Measurements from ENCODE around the gene NSUN7. TPM values are rescaled to one million over a fixed set of nuclear protein-coding genes. Genes with fewer than 3 reads are reported as not detected.

Gene NSUN7
- total RNA-seq, 3 donors from 2014 or later: 0.80 to 19.3 (median 9.5) TPM

DNA sequence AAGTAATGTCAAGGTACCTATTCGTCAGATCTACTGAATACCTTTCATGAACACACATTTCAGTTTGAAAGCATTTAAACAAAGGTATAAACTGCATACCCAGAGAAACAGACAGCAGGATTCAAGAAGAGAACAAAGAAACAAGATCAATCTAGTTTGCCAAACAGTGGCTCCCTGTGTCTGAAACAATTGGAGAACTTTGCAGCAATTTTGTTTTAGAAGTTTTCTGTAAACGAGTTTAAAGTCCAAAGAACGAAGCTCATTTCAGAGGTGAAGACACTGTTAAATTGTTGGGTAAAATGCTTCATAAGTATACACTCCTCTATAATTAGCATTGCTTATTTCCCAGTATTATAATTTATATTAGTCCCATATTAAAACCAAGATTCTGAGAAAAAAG lies 21.4 kb upstream of the NSUN7 start:
- intact Hi-C loops (cut with DNase I; ENCODE audit: low total_unique reads): no loop called here

GRCh38 chr4:40729555-40729954 lies 20.2 kb upstream of the NSUN7 start:
- H3K27ac ChIP-seq: no peak overlapping the region
- H3K4me3 ChIP-seq: no peak overlapping the region

More for the DNA sequence above, 21.4 kb upstream of the NSUN7 start:
- Histone ChIP-seq H3K4me1 (no peaks in the 10 kb centered on the region), H3K27ac (no peak overlapping the region), H3K9me3 (no peaks in the 10 kb centered on the region), H3K36me3 (no peaks in the 10 kb centered on the region), H3K4me3 (no peak overlapping the region), H3K27me3 (no peaks in the 10 kb centered on the region)
- DNase-seq (ENCODE audit: low spot score in 2 of 2): no peak
- TF ChIP-seq POLR2A (IDR thresholded peaks at IDR 0.05): no peak
- no peak for TF ChIP-seq CTCF (IDR thresholded peaks at IDR 0.05)
- TF ChIP-seq POLR2AphosphoS5 (IDR thresholded peaks at IDR 0.05): no peak

GRCh38 chr4:40730091-40730679 lies 19.6 kb upstream of the NSUN7 start:
- Histone ChIP-seq H3K27ac (no peak overlapping the region), H3K4me1 (no peaks in the 10 kb centered on the region), H3K9me3 (no peaks in the 10 kb centered on the region), H3K4me3 (no peak overlapping the region), H3K36me3 (no peaks in the 10 kb centered on the region), H3K27me3 (no peaks in the 10 kb centered on the region)
- intact Hi-C loops (cut with DNase I; ENCODE audit: low total_unique reads): no loop called here
- DNase-seq (ENCODE audit: low spot score in 2 of 2): no peak
- TF ChIP-seq POLR2AphosphoS5 (IDR thresholded peaks at IDR 0.05) (no peak), CTCF (IDR thresholded peaks at IDR 0.05) (no peak), POLR2A (IDR thresholded peaks at IDR 0.05) (no peak)

More at GRCh38 chr4:40729555-40729954, 20.2 kb upstream of the NSUN7 start:
- no peak for TF ChIP-seq POLR2AphosphoS5 (IDR thresholded peaks at IDR 0.05)
- TF ChIP-seq POLR2A (IDR thresholded peaks at IDR 0.05): no peak
- no peak for TF ChIP-seq CTCF (IDR thresholded peaks at IDR 0.05)
- DNase-seq (ENCODE audit: low spot score in 2 of 2): no peak
- intact Hi-C loops (cut with DNase I; ENCODE audit: low total_unique reads): no loop called here
- Histone ChIP-seq H3K9me3 (no peaks in the 10 kb centered on the region), H3K36me3 (no peaks in the 10 kb centered on the region), H3K4me1 (no peaks in the 10 kb centered on the region), H3K27me3 (no peaks in the 10 kb centered on the region)

GRCh38 chr4:40731361-40731760 lies 18.4 kb upstream of the NSUN7 start:
- H3K27ac ChIP-seq: no peak overlapping the region
- TF ChIP-seq CTCF (IDR thresholded peaks at IDR 0.05) (no peak), POLR2A (IDR thresholded peaks at IDR 0.05) (no peak), POLR2AphosphoS5 (IDR thresholded peaks at IDR 0.05) (no peak)
- no peaks in the 10 kb centered on the region for H3K27me3 ChIP-seq
- no peaks in the 10 kb centered on the region for H3K9me3 ChIP-seq
- no peak for DNase-seq (ENCODE audit: low spot score in 2 of 2)
- H3K4me1 ChIP-seq: no peaks in the 10 kb centered on the region
- H3K4me3 ChIP-seq: no peak overlapping the region
- H3K36me3 ChIP-seq: no peaks in the 10 kb centered on the region
- intact Hi-C loops (cut with DNase I; ENCODE audit: low total_unique reads): no loop called here

DNA sequence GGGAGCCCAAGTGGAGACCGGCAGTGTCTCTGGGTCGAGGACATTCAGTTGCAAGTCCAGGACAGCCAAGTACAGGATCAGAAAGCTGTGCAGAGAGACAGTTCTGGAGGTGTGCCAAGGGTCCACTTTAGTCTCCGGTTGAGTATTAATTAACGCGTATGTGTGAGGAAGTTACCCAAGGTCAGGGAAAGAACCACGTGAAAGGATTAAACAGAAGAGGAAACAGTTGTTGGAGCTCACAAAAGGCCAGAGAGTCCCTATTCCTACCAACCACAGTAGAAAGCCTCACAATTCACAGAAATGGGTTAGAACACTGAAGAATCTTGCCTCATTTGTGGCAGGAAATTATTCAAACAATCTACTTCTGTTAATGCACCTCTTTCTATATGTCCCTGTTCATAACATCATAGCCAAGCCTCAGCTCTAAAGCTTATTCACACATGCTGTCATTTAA lies 17.9 kb upstream of the NSUN7 start:
- DNase-seq (ENCODE audit: low spot score in 2 of 2): no peak
- Histone ChIP-seq H3K4me1 (no peaks in the 10 kb centered on the region), H3K4me3 (no peak overlapping the region), H3K27me3 (no peaks in the 10 kb centered on the region), H3K9me3 (no peaks in the 10 kb centered on the region), H3K27ac (no peak overlapping the region), H3K36me3 (no peaks in the 10 kb centered on the region)
- TF ChIP-seq POLR2A (IDR thresholded peaks at IDR 0.05) (no peak), CTCF (IDR thresholded peaks at IDR 0.05) (no peak), POLR2AphosphoS5 (IDR thresholded peaks at IDR 0.05) (no peak)
- intact Hi-C loops (cut with DNase I; ENCODE audit: low total_unique reads): no loop called here
